GM23338 (cell line): ENCODE results near the gene ZNF837. TPM values are rescaled to one million over a fixed set of nuclear protein-coding genes. Genes with fewer than 3 reads are reported as not detected.

Experiments
- ATAC-seq: fragments of 200-7000 bp; cut with Tn5 transposase; 3 replicates; pipeline ENCODE4 v1.9.1; 2020
- DNase-seq: peaks from one replicate; pipeline ENCODE4 v3.0.0-alpha.2; 2015; ENCODE audit warnings: low spot score
- H2AFZ ChIP-seq: fragments of 200-600 bp; sonication (generic); 2 replicates; pipeline ENCODE4 v1.8.0; 2016; ENCODE audit warnings: antibody characterized with exemption, mild to moderate bottlenecking, moderate library complexity
- H3F3A ChIP-seq: fragments of 200-600 bp; sonication (generic); replicated peaks from 2 replicates; pipeline ENCODE4 v1.8.0; 2017; ENCODE audit warnings: antibody characterized with exemption, mixed run types, low read depth
- H3K27ac ChIP-seq: fragments of 200-600 bp; sonication (generic); 2 replicates; pipeline ENCODE4 v1.6.1; 2016; ENCODE audit warnings: low read depth
- H3K27me3 ChIP-seq: fragments of 200-600 bp; sonication (generic); 2 replicates; pipeline ENCODE4 v1.8.0; 2016; ENCODE audit warnings: mild to moderate bottlenecking, mixed run types, moderate library complexity; ENCODE audit not compliant: insufficient read depth
- H3K36me3 ChIP-seq: fragments of 200-600 bp; sonication (generic); 2 replicates; pipeline ENCODE4 v1.8.0; 2016; ENCODE audit warnings: mild to moderate bottlenecking; ENCODE audit not compliant: insufficient read depth
- H3K4me1 ChIP-seq: fragments of 200-600 bp; sonication (generic); 2 replicates; pipeline ENCODE4 v1.8.0; 2016; ENCODE audit warnings: mild to moderate bottlenecking, moderate library complexity; ENCODE audit not compliant: insufficient read depth
- H3K4me2 ChIP-seq: fragments of 200-600 bp; sonication (generic); 2 replicates; pipeline ENCODE4 v1.7.1; 2017; ENCODE audit warnings: mixed run types
- H3K4me3 ChIP-seq: fragments of 200-600 bp; sonication (generic); 2 replicates; pipeline ENCODE4 v1.6.1; 2016; ENCODE audit warnings: mixed run types
- H3K79me2 ChIP-seq: fragments of 200-600 bp; sonication (generic); replicated peaks from 2 replicates; pipeline ENCODE4 v1.8.0; 2017; ENCODE audit warnings: mild to moderate bottlenecking; ENCODE audit not compliant: insufficient read depth
- H3K9me2 ChIP-seq: fragments of 200-600 bp; sonication (generic); 2 replicates; pipeline ENCODE4 v1.8.0; 2017; ENCODE audit not compliant: insufficient read depth
- H4K20me1 ChIP-seq: fragments of 200-600 bp; sonication (generic); replicated peaks from 2 replicates; pipeline ENCODE4 v1.8.0; 2017; ENCODE audit warnings: mild to moderate bottlenecking; ENCODE audit not compliant: insufficient read depth
- H3K27ac Mint-ChIP-seq: 2 replicates; pipeline ENCODE4 v1.8.0; 2020; ENCODE audit warnings: inconsistent platforms, mild to moderate bottlenecking, moderate library complexity, mixed read lengths
- H3K27me3 Mint-ChIP-seq: 3 replicates; pipeline ENCODE4 v1.8.0; 2022; ENCODE audit warnings: low read depth, mild to moderate bottlenecking, moderate library complexity, mixed read lengths, inconsistent platforms; ENCODE audit not compliant: insufficient read depth, poor library complexity
- H3K36me3 Mint-ChIP-seq: 3 replicates; pipeline ENCODE4 v1.8.0; 2021; ENCODE audit warnings: low read depth, mild to moderate bottlenecking, inconsistent platforms, moderate library complexity, mixed read lengths
- H3K4me1 Mint-ChIP-seq: 3 replicates; pipeline ENCODE4 v1.8.0; 2020; ENCODE audit warnings: mild to moderate bottlenecking, inconsistent platforms, mixed read lengths
- H3K4me3 Mint-ChIP-seq: 3 replicates; pipeline ENCODE4 v1.8.0; 2021; ENCODE audit warnings: moderate library complexity, mild to moderate bottlenecking, inconsistent platforms, mixed read lengths
- H3K9me3 Mint-ChIP-seq: 3 replicates; pipeline ENCODE4 v1.8.0; 2020; ENCODE audit warnings: moderate library complexity, mild to moderate bottlenecking, inconsistent platforms, mixed read lengths
- CTCF ChIP-seq, 2 experiments: fragments of 200-600 bp in 1 of 2; sonication (generic) in 1 of 2; conservative IDR thresholded peaks; 2 replicates each; pipeline versions ENCODE4 v1.5.1 to v1.6.1; 2016 to 2017; ENCODE audit warnings: antibody characterized with exemption in 2 of 2, low read depth in 2 of 2, mild to moderate bottlenecking in 2 of 2, moderate library complexity in 1 of 2
- ETS1 ChIP-seq: IDR thresholded peaks from 2 replicates; pipeline ENCODE4 v1.6.1; 2016; ENCODE audit warnings: antibody characterized with exemption
- EZH2 ChIP-seq: fragments of 200-600 bp; sonication (generic); IDR thresholded peaks from one replicate; pipeline ENCODE4 v1.8.0; 2017; ENCODE audit warnings: antibody characterized with exemption, mild to moderate bottlenecking, low read depth; ENCODE audit not compliant: unreplicated experiment
- EZH2phosphoT487 ChIP-seq: fragments of 200-600 bp; sonication (generic); IDR thresholded peaks from one replicate; pipeline ENCODE4 v1.8.1; 2018; ENCODE audit warnings: antibody characterized with exemption; ENCODE audit not compliant: unreplicated experiment
- NANOG ChIP-seq: IDR thresholded peaks from 2 replicates; pipeline ENCODE4 v1.6.1; 2016; ENCODE audit warnings: antibody characterized with exemption, borderline replicate concordance
- POLR2AphosphoS5 ChIP-seq: IDR thresholded peaks from 2 replicates; pipeline ENCODE4 v1.6.1; 2016; ENCODE audit warnings: antibody characterized with exemption, low read depth
- ZNF331 ChIP-seq: fragments of 250-450 bp; sonication (Bioruptor Pico); IDR thresholded peaks from 2 replicates; pipeline ENCODE4 v1.5.0; 2020; ENCODE audit warnings: low read depth, mild to moderate bottlenecking, moderate library complexity
- ZNF462 ChIP-seq: fragments of 250-450 bp; sonication (Bioruptor Pico); IDR thresholded peaks from 2 replicates; pipeline ENCODE4 v1.5.0; 2020; ENCODE audit warnings: mild to moderate bottlenecking, moderate library complexity
- polyA plus RNA-seq: library from polyadenylated mRNA; unstranded; fragments of >200 nt; fragmentation: Nextera tagmentation; extraction: Ambion mirVana; gene quantifications from 2 replicates; pipeline ENCODE4 v1.2.1, GENCODE V29; 2016
- total RNA-seq: library from RNA; depleted of rRNA; stranded (reverse); fragments of >200 nt; shearing (Covaris generic); gene quantifications from 2 replicates; pipeline ENCODE4 v1.2.3, GENCODE V29; 2014

The ZNF837 gene
- total and polyA plus RNA-seq, 2 experiments from 2014 or later = 3.1 to 11.0 TPM

- H3K4me1 ChIP-seq = no peaks in the 10 kb centered on the region
- Mint-ChIP-seq H3K4me3 (no peak overlapping the region), H3K27me3 (peaks cover 4% of the 10 kb centered on the region), H3K4me1 (no peaks in the 10 kb centered on the region), H3K9me3 (no peaks in the 10 kb centered on the region), H3K36me3 (peaks cover 3% of the 10 kb centered on the region; the same call in 1 of the 3 replicates), H3K27ac (no peak overlapping the region)
- no peaks in the 10 kb centered on the region for H3K36me3 ChIP-seq
- no peaks in the 10 kb centered on the region for H3K9me2 ChIP-seq
- TF ChIP-seq CTCF (conservative IDR thresholded peaks at IDR 0.05; ENCODE audit: low read depth in 2 of 2) = peak; percentile 16 to 18; a peak in 2 of 4 replicates
- no peak for TF ChIP-seq EZH2phosphoT487
- TF ChIP-seq ETS1 = no peak
- no peak overlapping the region for H3K27ac ChIP-seq
- no peak overlapping the region for H3K4me3 ChIP-seq
- peak; percentile 37 for ATAC-seq
- no peaks in the 10 kb centered on the region for H4K20me1 ChIP-seq
- H3K4me2 ChIP-seq = no peak overlapping the region
- no peaks in the 10 kb centered on the region for H3K79me2 ChIP-seq
- no peaks in the 10 kb centered on the region for H3K27me3 ChIP-seq
- peaks cover 4% of the 10 kb centered on the region; the same call in 1 of the 2 replicates for H3F3A ChIP-seq
- peak; percentile 42 for DNase-seq
- H2AFZ ChIP-seq = no peak overlapping the region
Observed at GRCh38 chr19:58368561-58369360, 12.1 kb downstream of the ZNF837 start.

GRCh38 chr19:58367698-58368454 is 13.0 kb downstream of the ZNF837 start:
- Histone ChIP-seq H3F3A (peaks cover 4% of the 10 kb centered on the region; the same call in 1 of the 2 replicates), H3K27me3 (no peaks in the 10 kb centered on the region), H3K4me2 (no peak overlapping the region), H3K27ac (no peak overlapping the region), H4K20me1 (no peaks in the 10 kb centered on the region), H3K36me3 (no peaks in the 10 kb centered on the region), H2AFZ (no peak overlapping the region), H3K4me1 (no peaks in the 10 kb centered on the region), H3K79me2 (no peaks in the 10 kb centered on the region), H3K9me2 (no peaks in the 10 kb centered on the region), H3K4me3 (no peak overlapping the region)
- H3K4me3 Mint-ChIP-seq = no peak overlapping the region
- peaks cover 3% of the 10 kb centered on the region; the same call in 1 of the 3 replicates for H3K36me3 Mint-ChIP-seq
- no peaks in the 10 kb centered on the region for H3K9me3 Mint-ChIP-seq
- ATAC-seq = peak; percentile 13
- no peak overlapping the region for H3K27ac Mint-ChIP-seq
- no peaks in the 10 kb centered on the region for H3K4me1 Mint-ChIP-seq
- H3K27me3 Mint-ChIP-seq = peaks cover 4% of the 10 kb centered on the region
- no peak for DNase-seq
- no peak for TF ChIP-seq ZNF331 (CRISPR knock-in tag)
- TF ChIP-seq ZNF462 (CRISPR knock-in tag) = no peak
- TF ChIP-seq ETS1 = no peak
- no peak for TF ChIP-seq POLR2AphosphoS5
- TF ChIP-seq EZH2phosphoT487 = no peak
- no peak for TF ChIP-seq NANOG
- no peak for TF ChIP-seq EZH2
